ENCODE data around the gene OR10J1.

The OR10J1 gene

GRCh38 chr1:159439422-159439821 is at the start of gene OR10J1:
Gene OR10J1 (plus strand): TSS chr1:159439722. CDS start chr1:159439792, 70 bp downstream.
- no peak within 1 kb of the TSS for H3K27ac ChIP-seq
- no peak for TF ChIP-seq CTCF (conservative IDR thresholded peaks at IDR 0.05)

GRCh38 chr1:159406821-159407220 is 32.7 kb upstream of the OR10J1 start:
- TF ChIP-seq CTCF (conservative IDR thresholded peaks at IDR 0.05) = no peak

GRCh38 chr1:159408862-159409400 is 30.6 kb upstream of the OR10J1 start:
- H3K27ac ChIP-seq = no peak overlapping the region
- no peak for TF ChIP-seq CTCF (conservative IDR thresholded peaks at IDR 0.05)

More at GRCh38 chr1:159406821-159407220, 32.7 kb upstream of the OR10J1 start:
- H3K27ac ChIP-seq = no peak overlapping the region

GRCh38 chr1:159421821-159422220 is 17.7 kb upstream of the OR10J1 start:
- H3K27ac ChIP-seq = no peak overlapping the region
- TF ChIP-seq CTCF (conservative IDR thresholded peaks at IDR 0.05) = no peak

- TF ChIP-seq CTCF (conservative IDR thresholded peaks at IDR 0.05) = no peak
- H3K27ac ChIP-seq = no peak overlapping the region
These were observed 11.0 kb upstream of the OR10J1 start for GRCh38 chr1:159428536-159428935.

GRCh38 chr1:159429074-159429861 is 10.3 kb upstream of the OR10J1 start:
- no peak for TF ChIP-seq CTCF (conservative IDR thresholded peaks at IDR 0.05)
- H3K27ac ChIP-seq = no peak overlapping the region

GRCh38 chr1:159430985-159431384 is 8.5 kb upstream of the OR10J1 start:
- no peak for TF ChIP-seq CTCF (conservative IDR thresholded peaks at IDR 0.05)
- H3K27ac ChIP-seq = no peak overlapping the region

All from VCaP (cell line).